ENCODE data around the gene CALCOCO1.

The CALCOCO1 gene

GRCh38 chr12:53743266-53744129 lies 16.2 kb upstream of the CALCOCO1 start:
- H3K9ac ChIP-seq (ENCODE audit: low read length): no peak overlapping the region
- no peaks in the 10 kb centered on the region for H3K27me3 ChIP-seq (ENCODE audit: low read length)
- no peak overlapping the region for H3K4me3 ChIP-seq (ENCODE audit: insufficient read depth, low read length, poor library complexity, severe bottlenecking)
- H3K79me2 ChIP-seq (ENCODE audit: insufficient read depth, low read length): no peaks in the 10 kb centered on the region
- H3K27ac ChIP-seq (ENCODE audit: low read depth, low read length): no peak overlapping the region
- no peaks in the 10 kb centered on the region for H3K36me3 ChIP-seq (ENCODE audit: low read length)
- TF ChIP-seq CTCF (IDR thresholded peaks at IDR 0.05; ENCODE audit: insufficient read depth, low read length, poor library complexity, severe bottlenecking) (peak; percentile 81), EZH2phosphoT487 (conservative IDR thresholded peaks at IDR 0.05; ENCODE audit: low read length) (no peak)
- no peak overlapping the region for H3K4me2 ChIP-seq (ENCODE audit: low read depth, low read length, poor library complexity, severe bottlenecking)
- H3F3A ChIP-seq (ENCODE audit: insufficient read depth): no peaks in the 10 kb centered on the region
- H4K20me1 ChIP-seq (ENCODE audit: low read depth, low read length): no peaks in the 10 kb centered on the region
- H2AFZ ChIP-seq (ENCODE audit: low read depth, low read length, severe bottlenecking): no peak overlapping the region
- no peaks in the 10 kb centered on the region for H3K9me2 ChIP-seq (replicated peaks; ENCODE audit: insufficient read depth, low read length)
- H3K9me3 ChIP-seq (ENCODE audit: insufficient read depth, low read length): no peaks in the 10 kb centered on the region

- no peak overlapping the region for H3K4me3 ChIP-seq (ENCODE audit: insufficient read depth, low read length, poor library complexity, severe bottlenecking)
- H3K9me2 ChIP-seq (replicated peaks; ENCODE audit: insufficient read depth, low read length): no peaks in the 10 kb centered on the region
- no peaks in the 10 kb centered on the region for H3K27me3 ChIP-seq (ENCODE audit: low read length)
- H3K9me3 ChIP-seq (ENCODE audit: insufficient read depth, low read length): no peaks in the 10 kb centered on the region
- TF ChIP-seq CTCF (IDR thresholded peaks at IDR 0.05; ENCODE audit: insufficient read depth, low read length, poor library complexity, severe bottlenecking): no peak
- TF ChIP-seq EZH2phosphoT487 (conservative IDR thresholded peaks at IDR 0.05; ENCODE audit: low read length): no peak
- no peak overlapping the region for H3K27ac ChIP-seq (ENCODE audit: low read depth, low read length)
- no peaks in the 10 kb centered on the region for H4K20me1 ChIP-seq (ENCODE audit: low read depth, low read length)
- no peaks in the 10 kb centered on the region for H3K36me3 ChIP-seq (ENCODE audit: low read length)
- no peak overlapping the region for H3K4me2 ChIP-seq (ENCODE audit: low read depth, low read length, poor library complexity, severe bottlenecking)
- no peaks in the 10 kb centered on the region for H3F3A ChIP-seq (ENCODE audit: insufficient read depth)
- no peaks in the 10 kb centered on the region for H3K79me2 ChIP-seq (ENCODE audit: insufficient read depth, low read length)
- H2AFZ ChIP-seq (ENCODE audit: low read depth, low read length, severe bottlenecking): no peak overlapping the region
- H3K9ac ChIP-seq (ENCODE audit: low read length): no peak overlapping the region
Observed at GRCh38 chr12:53740130-53740491, 12.9 kb upstream of the CALCOCO1 start.

DNA sequence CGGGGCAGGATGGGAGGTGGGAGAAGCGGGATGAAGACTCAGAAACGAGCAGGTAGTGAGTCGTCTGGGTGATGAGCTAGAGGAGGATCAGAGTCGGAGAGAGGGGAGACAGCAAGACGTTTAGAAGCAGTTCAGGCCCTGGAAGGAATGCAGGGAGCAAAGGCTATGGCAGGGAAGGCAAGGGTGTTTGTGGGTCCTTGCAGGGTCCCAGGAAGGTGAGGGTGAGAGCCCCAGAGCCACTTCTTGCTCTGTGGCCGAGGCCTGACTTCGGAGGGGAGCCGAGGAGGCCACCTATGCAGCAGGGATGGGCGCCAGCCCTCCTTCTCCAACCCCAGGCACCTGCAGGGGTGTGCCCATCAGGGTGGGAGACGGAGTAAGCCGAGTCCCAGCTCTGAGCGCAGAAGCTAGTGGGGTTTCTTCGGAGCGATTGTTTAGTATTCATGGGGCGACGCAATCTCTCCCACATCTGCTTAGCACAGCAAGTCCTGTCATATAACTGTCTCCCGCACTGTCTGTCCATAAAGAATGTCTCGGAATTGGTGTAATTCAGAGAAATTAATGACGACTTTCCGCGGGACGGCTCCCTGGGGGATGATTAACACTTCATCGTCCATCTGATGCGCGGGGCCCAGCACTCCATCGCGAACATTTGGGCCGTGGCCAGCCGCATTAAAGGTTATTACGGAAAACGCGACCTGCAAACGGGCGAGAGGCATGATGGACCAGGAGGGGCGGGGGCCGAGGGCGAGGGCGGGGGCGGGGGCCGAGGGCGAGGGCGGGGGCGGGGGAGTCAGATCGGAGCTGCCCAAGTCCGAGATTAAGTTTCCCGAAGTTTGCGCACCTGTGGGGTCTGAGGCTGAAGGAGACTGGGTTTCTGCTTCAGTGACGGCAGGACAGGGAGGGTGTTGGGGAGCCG lies 12.2 kb upstream of the CALCOCO1 start:
- Histone ChIP-seq H3K9me3 (ENCODE audit: insufficient read depth, low read length) (no peaks in the 10 kb centered on the region), H2AFZ (ENCODE audit: low read depth, low read length, severe bottlenecking) (no peak overlapping the region), H3K4me3 (ENCODE audit: insufficient read depth, low read length, poor library complexity, severe bottlenecking) (no peak overlapping the region), H3K9me2 (replicated peaks; ENCODE audit: insufficient read depth, low read length) (no peaks in the 10 kb centered on the region), H4K20me1 (ENCODE audit: low read depth, low read length) (no peaks in the 10 kb centered on the region), H3K4me2 (ENCODE audit: low read depth, low read length, poor library complexity, severe bottlenecking) (no peak overlapping the region), H3K27ac (ENCODE audit: low read depth, low read length) (no peak overlapping the region), H3K36me3 (ENCODE audit: low read length) (no peaks in the 10 kb centered on the region), H3K27me3 (ENCODE audit: low read length) (no peaks in the 10 kb centered on the region), H3K79me2 (ENCODE audit: insufficient read depth, low read length) (no peaks in the 10 kb centered on the region), H3K9ac (ENCODE audit: low read length) (no peak overlapping the region), H3F3A (ENCODE audit: insufficient read depth) (no peaks in the 10 kb centered on the region)
- TF ChIP-seq EZH2phosphoT487 (conservative IDR thresholded peaks at IDR 0.05; ENCODE audit: low read length): no peak
- no peak for TF ChIP-seq CTCF (IDR thresholded peaks at IDR 0.05; ENCODE audit: insufficient read depth, low read length, poor library complexity, severe bottlenecking)
